ENCODE results near the gene TMED5.
"Not testable (repeated sequence)": the region's sequence is repeated elsewhere in the genome, so short reads cannot be mapped to it uniquely, and the experiment has no call there.

Gene TMED5
- long read RNA-seq, donor 1, full-length matches to known transcripts = 42 of 42 reads
- long read RNA-seq, donor 1, partial matches to known transcripts = 0 of 42 reads
- long read RNA-seq, donor 1, other reads (novel, unspliced or antisense) = 0 of 42 reads
- long read RNA-seq, donor 2, full-length matches to known transcripts = 15 of 15 reads
- long read RNA-seq, donor 2, partial matches to known transcripts = 0 of 15 reads
- long read RNA-seq, donor 2, other reads (novel, unspliced or antisense) = 0 of 15 reads
- long read RNA-seq, donor 3, full-length matches to known transcripts = 16 of 16 reads
- long read RNA-seq, donor 3, partial matches to known transcripts = 0 of 16 reads
- long read RNA-seq, donor 3, other reads (novel, unspliced or antisense) = 0 of 16 reads
- long read RNA-seq, donor 4, full-length matches to known transcripts = 31 of 31 reads
- long read RNA-seq, donor 4, partial matches to known transcripts = 0 of 31 reads
- long read RNA-seq, donor 4, other reads (novel, unspliced or antisense) = 0 of 31 reads
- long read RNA-seq, donor 5, full-length matches to known transcripts = 20 of 20 reads
- long read RNA-seq, donor 5, partial matches to known transcripts = 0 of 20 reads
- long read RNA-seq, donor 5, other reads (novel, unspliced or antisense) = 0 of 20 reads
- long read RNA-seq, donor 6, full-length matches to known transcripts = 39 of 39 reads
- long read RNA-seq, donor 6, partial matches to known transcripts = 0 of 39 reads
- long read RNA-seq, donor 6, other reads (novel, unspliced or antisense) = 0 of 39 reads
- long read RNA-seq, donor 7, full-length matches to known transcripts = 57 of 57 reads
- long read RNA-seq, donor 7, partial matches to known transcripts = 0 of 57 reads
- long read RNA-seq, donor 7, other reads (novel, unspliced or antisense) = 0 of 57 reads
- long read RNA-seq, donor 8, full-length matches to known transcripts = 31 of 31 reads
- long read RNA-seq, donor 8, partial matches to known transcripts = 0 of 31 reads
- long read RNA-seq, donor 8, other reads (novel, unspliced or antisense) = 0 of 31 reads

DNA sequence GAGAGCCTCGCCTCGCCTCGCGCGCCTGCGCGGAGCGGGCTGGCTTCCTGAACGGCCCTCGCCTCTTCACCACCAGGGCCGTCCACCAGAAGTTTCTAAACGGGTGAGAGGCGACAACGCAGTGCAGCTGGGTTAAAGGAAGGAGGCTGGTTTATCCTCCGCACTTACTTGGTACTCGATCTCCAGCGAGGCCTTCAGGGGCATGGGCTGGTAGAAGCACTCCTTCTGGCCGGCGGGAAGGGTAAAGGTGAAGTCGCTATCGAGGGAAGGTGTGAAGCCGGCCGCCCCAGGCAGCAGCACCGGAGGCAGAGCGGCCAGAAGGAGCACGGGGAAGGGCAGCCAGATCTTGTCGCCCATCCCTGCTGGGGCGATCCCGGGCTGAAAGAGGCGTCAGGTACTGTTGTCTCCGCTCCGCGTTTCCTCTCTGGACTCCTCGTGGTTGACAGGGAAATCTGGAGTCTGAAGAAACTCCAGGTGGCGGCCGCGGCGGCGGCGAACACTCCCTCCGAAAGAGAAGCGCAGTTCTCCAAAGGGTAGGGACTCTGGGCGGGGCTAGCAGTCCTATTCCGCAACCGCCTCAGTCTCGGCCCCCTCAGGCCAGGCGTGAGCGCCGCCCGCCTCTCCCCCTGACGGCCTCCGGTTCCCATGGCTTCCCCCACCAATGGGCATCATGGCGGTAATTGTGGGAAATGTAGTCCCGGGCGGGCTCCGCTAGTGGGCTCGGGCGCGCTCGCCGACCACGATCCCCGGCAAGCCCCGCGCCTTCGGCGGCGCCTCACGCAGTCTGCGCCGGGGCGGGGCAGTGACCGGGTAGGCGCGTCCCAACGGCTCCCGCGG is at the start of gene TMED5:
Gene TMED5, minus strand, starts transcription at position 528 of the 837 bp plus-strand sequence. Its CDS starts 171 bp downstream, at position 357.
- DNase-seq = peak; percentile 97

DNA sequence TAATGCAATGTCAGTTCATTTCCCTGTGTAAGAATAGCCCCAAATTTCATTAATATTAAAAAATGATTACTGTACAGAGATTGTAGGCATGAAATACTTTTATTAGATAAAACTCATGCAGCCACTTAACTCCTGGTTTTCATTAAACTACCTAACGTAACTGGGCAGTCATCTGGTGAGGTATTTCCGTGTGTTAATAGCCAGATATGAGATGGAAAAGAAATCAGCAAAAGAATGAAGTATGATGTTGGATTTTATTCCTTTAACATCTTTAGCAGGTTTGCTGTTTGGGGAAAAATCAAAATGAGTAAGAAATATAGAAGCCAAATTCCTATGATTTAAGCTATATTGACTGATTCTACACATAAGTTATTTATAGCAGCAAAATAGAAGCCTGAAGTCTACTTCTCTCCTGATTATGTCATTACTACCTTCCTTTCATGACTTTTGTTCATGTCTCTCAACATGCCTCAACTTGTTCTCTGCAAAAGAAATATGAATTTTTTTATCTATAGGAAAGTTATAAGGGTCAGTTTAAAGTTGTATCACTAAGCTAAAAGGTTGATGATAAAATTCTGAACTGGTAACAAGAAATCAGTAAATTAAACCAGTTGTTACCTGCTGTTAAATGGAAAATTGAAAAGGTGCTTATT is 42.9 kb upstream of the TMED5 start:
- DNase-seq = no peak

DNA sequence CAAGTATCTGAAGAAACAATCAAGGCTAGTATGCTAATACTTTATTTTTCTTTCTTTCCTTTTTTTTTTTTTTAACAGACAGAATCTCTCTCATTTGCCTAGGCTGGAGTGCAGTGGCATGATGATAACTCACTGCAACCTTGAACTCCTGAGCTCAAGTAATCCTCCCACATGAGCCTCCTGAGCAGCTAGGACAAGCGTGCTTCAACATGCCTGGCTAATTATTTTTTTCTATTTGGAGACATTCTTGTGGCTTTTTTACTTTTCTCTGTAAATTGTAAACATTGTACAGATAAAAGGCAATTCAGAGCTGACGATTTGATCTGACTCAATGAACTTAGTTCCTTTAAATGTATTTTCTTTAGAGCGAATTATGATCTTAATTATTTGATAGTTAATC is 41.7 kb upstream of the TMED5 start:
- DNase-seq = no peak

DNA sequence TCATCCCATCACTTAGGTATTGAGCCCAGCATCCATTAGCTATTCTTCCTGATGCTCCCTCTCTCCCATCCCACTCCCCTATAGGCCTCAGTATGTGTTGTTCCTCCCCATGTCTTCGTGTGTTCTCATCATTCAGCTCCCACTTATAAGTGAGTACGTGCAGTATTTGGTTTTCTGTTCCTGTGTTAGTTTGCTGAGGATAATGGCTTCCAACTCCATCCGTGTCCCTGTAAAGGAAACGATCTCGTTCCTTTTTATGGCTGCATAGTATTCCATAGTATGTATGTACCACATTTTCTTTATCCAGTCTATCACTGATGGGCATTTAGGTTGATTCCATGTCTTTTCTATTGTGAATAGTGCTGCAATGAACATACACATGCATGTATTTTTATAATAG is 40.5 kb upstream of the TMED5 start:
- not testable (repeated sequence) for DNase-seq

DNA sequence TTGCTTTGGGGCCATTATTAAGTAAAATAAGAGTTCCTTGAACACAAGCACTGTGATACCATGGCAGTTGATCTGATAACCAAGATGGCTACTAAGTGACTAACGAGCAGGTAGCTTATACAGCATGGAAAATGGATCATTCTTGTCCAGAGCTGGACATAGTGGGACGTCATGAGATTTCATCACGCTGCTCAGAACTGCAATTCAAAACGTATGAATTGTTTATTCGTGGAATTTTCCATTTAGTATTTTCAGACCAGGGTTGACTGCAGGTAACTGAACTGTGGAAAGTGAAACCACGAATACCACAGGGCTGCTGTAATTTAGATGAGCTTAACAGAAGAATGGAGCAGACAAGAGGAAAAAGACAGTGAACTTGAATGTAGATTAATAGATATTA is 39.2 kb upstream of the TMED5 start:
- no peak for DNase-seq

DNA sequence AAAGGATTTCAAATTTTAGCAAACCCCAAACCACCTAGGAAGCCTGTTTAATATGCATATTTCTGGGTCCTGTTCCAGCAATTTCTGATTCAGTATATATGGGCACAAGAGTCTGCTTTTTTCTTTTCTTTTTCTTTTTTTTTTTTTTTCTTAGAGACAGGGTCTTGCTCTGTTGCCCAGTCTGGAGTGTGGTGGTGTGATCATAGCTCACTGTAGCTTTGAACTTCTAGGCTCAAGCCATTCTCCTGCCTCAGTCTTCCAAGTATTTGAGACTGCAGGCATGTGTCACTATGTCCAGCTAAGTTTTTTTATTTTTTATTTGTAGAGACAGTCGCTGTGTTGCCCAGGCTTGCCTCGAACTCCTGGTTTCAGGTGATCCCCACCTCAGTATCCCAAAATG is 35.1 kb upstream of the TMED5 start:
- no peak for DNase-seq

DNA sequence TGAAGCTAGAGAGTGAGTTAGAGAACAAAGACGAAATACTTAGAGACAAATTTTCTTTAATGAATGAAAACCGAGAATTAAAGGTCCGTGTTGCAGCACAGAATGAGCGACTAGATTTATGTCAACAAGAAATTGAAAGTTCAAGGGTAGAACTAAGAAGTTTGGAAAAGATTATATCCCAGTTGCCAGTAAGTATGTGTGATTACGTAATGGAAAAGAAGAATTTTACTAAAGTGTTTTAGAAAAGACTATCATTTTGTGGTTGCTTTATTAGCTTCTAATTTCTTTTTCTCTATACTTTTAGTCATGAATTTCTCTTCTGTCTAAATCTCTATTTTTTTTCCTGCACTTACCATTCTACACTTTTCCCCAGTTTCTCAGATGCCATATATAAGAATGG is 27.0 kb upstream of the TMED5 start:
- DNase-seq = no peak

DNA sequence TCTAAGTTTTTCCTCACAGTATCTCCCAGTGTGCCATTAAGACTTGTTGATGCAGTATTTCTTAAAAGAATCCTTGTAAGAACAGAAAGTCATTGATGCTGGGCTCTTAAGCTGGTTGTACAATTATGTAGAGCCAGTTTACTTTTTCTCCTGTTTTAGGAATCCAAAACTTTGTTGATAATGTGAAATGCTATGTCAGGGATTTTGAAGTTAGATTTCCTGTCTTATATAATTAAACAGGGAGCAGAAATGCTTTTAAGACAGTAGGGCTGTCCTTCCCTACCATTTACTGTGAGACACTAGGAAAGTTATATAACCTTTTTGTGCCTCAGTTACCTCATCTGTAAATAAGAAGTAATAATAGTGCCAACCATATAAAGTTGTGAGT is 26.3 kb upstream of the TMED5 start:
- DNase-seq = no peak

DNA sequence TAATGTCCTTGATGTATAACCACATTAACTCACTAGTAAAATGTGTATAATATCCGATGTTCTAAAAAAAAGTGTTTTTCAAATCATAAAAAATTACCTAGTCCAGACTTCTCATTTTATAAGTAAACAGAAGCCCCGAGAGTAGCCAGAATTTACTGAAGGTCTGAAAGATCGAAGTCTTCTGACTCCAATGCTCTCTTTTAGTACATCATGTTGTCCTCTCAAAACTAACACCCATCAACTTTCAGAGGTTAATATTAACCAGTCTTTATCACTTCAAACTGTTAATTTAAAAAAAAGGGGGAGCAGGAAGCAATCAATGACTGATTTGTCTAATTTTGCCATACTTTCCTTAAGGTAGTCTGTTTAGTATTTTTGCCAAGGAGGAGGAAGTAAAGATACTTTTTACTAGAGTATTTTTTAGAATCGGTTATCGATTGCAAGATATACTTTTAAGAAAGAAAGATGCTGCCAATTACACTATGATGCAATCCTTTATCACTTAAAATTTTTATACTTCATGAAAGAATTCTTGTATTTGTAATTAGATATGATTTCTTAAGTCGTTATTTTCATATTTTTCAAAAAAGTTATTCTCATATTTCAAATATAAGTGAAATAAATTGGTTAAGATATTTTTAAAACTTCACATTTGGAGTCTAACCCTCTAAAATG is 25.8 kb upstream of the TMED5 start:
- no peak for DNase-seq

DNA sequence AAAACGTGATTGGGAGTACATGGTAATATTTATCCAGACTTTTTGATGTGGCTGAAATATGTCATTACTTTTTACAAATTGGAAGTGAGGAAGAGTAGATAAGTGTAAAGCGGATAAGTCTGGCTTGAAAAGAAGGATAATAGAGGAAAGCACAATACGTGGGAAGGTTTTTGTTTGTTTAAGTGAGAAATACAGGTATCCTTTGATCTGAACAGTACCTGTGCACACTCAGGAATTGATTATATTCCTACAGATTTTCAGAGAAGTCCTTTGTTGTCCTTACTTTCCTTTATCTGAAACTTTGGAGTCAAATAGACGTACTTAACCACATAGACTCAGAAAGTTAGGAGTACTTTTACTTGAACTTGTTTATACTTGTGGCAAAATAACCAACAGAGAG is 20.5 kb upstream of the TMED5 start:
- no peak for DNase-seq

DNA sequence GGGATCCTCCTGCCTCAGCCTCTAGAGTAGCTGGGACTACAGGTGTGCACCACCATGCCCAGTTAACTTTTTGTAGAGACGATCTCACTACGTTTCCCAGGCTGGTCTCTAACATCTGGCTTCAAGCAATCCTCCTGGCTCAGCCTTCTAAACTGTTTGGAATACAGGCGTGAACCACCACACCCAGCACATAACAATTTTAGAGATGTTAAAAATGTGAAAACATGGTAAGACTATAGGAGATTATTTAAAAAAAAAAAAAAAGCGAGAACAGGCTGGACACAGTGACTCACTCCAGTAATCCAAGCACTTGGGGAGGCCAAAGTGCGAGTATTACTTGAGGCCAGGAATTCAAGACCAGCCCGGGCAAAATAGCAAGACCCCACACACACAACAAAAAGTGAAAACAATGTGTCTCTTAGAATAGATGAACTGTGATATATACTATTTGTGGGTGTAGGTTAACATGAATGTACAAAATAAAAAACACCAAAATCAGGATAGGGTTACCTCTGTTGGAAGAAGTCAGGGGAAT is 19.9 kb upstream of the TMED5 start:
- DNase-seq = no peak

DNA sequence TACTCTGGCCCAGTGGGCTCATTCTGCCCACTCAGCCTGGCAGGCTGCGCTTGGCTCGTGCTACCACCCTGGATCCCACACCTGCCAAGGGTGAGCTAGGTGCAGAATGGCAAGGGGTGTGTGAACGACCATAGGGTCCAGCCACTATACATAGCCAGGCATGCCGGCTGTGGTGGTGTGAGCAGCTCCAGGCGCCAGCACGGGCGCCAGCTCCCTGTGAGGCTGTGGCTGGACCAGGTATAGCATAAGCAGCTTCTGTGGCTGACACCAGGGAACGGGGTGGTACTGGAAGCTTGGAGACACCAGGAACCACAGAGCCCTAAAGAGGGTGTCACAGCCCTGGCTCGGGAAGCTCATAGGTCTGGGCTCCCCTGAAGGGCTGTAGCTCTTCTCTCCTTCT is 18.9 kb upstream of the TMED5 start:
- no peak for DNase-seq

DNA sequence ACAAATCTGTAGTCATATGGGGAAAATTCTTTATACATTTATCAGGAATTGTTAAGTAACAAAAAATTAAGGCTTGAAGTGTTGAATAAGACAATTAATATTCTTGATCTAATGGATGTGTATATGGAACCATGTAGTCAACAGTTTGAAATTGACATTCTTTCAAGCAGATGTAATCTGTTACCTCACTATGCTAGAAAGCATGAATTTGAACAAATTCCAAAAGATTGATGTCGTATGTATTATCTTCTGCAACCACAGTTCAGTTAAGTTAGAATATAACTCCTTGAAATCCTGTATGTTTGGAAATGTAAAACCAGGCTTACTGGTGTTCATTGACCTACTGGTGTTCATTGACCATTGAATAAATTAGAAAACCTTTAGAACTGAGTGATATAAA is 16.4 kb upstream of the TMED5 start:
- DNase-seq = no peak

DNA sequence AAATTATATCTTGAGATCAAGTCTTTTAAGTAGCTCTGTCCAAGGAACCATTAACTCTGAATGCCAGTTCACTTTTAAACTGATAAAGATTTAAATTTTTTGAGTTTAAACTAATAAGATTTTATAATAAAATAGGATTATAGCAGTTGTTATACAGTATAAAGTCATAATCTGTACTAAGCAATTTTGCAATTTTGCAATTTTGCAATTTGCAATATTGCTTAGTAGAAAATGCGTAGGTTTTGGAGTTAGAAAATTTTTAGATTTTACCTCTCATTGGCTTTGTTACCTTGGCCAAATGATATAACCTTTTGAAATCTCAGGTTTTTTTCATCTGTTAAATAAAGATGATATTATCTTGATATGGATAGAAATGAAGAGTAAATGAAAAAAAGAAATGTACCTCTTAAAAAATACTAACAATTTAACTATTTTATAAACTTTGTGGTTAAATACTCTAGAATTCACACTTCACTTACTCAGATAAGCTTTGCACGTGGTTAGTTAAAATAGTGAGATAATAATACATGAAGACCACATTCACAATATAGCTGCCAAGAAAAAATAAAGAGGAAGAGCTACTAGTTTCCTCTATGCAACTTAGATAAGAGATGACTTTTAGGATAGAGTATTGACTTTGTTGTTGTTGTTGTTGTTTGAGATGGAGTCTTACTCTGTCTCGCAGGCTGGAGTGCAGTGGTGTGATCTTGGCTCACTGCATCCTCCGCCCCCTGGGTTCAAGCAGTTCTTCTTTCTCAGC is 14.2 kb upstream of the TMED5 start:
- DNase-seq = no peak

DNA sequence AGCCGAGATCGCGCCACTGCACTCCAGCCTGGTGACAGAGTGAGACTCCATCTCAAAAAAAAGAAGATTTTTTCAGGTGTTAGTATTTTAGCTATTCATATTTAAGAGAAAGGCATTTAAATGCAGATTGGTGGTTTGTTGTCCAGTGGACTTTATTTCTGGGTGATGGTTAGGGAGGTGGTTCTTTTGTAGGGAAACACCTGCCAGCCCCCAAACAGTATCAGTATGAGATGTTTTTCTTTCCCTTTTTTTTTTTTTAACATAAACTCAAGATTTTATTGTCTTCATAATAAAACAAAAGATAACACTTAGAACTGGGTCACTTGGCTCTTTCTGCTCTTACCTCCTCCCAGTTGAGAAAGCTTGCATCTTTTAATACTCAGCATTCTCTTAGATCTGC is 10.2 kb upstream of the TMED5 start:
- DNase-seq = no peak

DNA sequence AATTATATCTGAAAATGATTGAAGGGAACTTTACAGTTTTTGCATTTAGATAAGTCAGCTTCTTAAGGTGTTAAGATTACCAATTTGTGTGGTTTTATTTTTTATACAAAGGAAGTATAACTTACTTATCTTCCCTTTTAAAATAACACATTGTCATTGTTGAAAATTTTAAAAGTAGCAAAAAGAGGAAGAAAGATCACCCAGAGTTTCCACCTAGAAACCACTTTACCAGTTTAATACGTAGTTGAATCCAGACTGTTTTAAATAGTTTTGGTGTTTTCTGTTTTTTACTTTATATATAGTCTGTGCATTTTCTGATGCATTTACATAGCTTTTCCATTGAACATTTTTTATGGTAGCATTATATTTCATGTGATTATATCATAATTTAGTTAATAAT is 6.5 kb upstream of the TMED5 start:
- DNase-seq = no peak

DNA sequence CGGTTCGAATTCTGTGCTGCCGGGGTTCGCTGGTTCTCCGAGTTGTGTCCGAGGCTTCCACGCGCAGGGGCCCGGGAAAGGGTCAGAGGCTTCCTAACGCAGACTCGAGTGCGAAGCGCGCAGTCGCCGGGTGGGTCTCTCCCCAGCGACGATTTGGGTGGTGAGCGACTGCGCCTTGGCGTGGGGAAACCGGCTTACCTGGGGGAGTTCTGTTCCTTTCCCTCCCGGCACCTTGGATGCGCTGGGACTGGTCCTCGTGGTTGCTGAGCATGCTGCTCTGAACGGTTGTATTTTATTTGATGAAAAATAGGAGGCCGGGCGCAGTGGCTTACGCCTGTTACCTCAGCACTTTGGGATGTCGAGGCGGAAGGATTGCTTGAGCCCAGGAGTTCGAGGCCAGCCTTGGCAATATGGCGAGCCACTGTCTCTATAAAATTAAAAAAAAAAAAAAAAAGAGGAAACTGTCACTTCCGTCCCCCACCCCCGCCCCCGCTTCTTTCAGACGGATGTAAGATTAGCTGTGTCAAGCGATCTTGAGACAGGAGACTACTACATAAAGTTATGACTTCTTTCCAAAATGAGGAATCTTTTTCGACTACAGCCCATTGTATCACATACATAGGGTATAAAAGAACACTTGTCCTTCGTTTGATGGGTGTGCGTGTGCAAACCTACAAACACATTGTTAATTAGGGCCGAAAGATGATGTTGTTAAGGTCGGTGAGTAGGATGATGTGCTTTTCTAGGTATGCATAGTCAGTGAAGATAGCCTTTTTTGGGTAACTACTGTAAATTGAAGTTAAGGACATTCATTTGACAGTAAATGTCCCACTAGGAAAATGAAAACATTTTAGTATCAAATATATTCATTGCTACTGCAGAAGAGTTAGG is 755 bp upstream of the TMED5 start, which contains the start of gene CCDC18:
Gene CCDC18, plus strand, starts transcription at position 2 of the 891 bp plus-strand sequence. CDS start 2,638 bp downstream, outside the sequence.
- peak; percentile 89 for DNase-seq

DNA sequence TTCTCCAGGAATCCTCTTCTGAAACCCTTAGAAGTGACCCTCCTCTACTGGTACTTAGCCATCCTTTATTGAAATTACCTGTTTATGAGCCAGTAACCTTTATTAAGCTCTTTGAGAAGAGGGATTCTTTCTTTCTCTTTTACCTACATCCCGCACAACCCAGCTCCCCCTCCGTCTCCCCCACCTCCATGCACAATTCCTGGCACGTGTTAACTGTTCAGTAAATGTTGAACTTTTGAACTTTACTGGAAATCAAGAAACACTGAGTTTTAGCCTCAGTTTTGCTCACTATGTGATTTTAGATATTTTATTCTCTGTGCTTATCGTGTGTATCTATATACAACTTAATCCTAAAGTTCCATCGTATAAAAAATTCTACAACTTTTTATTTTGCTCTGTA is 1.8 kb downstream of the TMED5 start:
- no peak for DNase-seq

DNA sequence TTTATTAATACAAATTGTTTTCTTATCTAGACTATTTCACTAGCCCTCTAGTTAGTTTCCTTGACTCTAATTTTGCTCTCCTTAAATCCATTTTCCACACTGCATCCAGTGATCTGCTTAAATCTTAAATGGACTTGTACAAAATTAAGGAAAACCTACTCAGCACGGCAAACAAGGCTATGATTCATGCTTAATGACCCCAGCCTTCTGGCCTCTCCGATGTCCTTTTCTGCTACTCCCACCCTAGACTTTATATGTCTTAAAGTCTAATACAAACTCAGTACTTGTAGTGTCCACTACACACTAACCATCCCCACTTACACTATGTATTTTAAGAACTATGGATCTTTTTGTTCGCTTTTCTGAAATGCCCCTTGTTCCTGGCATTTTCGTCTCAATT is 2.2 kb downstream of the TMED5 start:
- DNase-seq = peak; percentile 9
